Tongue (tissue), 3 donors: ENCODE data around the gene ACHE. TPM values are rescaled to one million over a fixed set of nuclear protein-coding genes. Genes with fewer than 3 reads are reported as not detected.
"Not testable (repeated sequence)": the region's sequence is repeated elsewhere in the genome, so short reads cannot be mapped to it uniquely, and the experiment has no call there.

Source experiments
- DNase-seq: peaks from one replicate; pipeline ENCODE4 v3.0.0-alpha.2; 2015
- small RNA-seq: library from RNA; depleted of rRNA; stranded (forward); fragments of <200 nt; gene quantifications from one replicate; pipeline ENCODE3, GENCODE V24; 2014; ENCODE audit warnings: low replicate concordance
- total RNA-seq: library from RNA; depleted of rRNA; stranded (reverse); fragments of >200 nt; gene quantifications from one replicate; pipeline ENCODE4 v1.2.3, GENCODE V29; 2014

The ACHE gene
- total RNA-seq, 1 donor from 2014 or later = 112 TPM

DNA sequence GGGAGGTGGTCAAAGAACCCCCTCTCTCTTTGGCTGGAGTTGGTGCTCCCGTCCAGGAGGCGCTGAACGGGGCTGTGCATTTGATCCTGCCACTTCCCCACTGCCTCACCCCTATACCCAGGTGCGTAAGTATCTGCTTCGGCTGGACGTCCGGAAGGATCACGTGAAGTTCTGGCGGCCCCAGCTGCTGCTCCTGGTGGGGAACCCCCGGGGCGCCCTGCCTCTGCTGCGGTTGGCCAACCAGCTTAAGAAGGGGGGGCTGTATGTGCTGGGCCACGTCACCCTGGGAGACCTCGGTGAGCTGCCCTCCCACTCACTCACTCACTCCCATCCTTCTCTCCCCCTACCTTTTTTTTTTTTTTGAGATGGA lies 34.1 kb downstream of the ACHE start:
- no peak for DNase-seq

DNA sequence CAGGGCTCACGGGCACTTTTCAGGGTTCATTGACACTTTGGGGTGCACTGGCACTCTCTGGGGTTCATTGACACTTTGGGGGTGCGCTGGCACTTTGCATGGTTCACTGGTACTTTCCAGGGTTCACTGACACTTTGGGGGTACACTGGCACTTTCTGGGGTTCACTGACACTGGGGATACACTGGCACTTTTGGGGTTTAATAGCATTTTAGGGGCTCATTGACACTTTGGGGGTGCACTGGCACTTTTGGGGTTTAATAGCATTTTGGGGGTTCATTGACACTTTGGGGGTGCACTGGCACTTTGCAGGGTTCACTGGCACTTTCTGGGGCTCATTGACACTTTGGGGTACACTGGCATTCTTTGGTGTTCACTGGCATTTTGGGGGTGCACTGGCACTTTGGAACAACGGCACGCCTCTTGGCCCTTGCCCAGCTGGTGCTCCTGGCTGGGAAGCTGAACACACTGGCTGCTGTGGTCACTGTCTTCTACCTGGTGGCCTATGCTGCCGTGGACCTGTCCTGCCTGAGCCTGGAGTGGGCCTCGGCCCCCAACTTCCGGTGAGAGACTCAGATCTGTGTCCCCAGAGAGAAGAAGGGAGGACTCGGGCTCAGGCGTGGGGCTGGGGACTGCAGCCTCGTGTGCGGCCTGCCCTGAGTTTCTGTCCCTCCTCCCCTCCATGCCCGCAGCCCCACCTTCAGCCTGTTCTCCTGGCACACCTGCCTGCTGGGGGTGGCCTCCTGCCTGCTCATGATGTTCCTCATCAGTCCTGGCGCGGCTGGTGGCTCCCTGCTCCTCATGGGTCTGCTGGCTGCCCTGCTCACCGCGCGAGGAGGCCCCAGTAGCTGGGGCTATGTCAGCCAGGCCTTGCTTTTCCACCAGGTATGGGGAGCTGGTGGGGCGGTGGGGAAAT lies 34.7 kb downstream of the ACHE start:
- no peak for DNase-seq

DNA sequence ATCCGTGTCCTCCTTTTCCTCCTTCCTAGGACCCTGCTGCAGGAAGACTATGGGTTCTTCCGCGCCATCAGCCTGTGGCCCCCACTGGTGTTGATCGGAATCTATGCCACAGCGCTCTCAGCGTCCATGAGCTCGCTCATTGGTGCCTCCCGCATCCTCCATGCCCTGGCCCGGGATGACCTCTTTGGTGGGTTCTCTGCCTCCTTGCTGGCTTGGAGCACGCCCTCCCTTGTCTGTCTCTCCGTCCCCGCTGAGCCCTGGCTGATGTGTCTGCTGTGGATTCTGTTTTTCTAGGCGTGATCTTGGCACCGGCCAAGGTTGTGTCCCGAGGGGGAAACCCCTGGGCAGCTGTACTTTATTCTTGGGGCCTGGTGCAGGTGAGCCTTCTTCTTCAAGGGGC lies 35.8 kb downstream of the ACHE start:
- DNase-seq = no peak

DNA sequence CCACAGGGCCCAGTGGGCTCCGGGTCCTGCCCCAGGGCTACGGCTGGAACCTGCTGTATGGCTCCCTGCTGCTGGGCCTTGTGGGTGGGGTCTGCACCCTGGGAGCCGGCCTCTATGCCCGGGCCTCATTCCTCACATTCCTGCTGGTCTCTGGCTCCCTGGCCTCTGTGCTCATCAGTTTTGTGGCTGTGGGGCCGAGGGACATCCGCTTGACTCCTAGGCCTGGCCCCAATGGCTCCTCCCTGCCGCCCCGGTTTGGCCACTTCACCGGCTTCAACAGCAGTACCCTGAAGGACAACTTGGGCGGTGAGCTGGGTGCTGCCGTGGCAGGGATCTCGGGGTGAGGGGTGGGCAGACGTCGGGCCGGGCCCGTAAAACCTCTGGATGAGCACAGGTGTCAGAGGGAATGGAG lies 38.8 kb downstream of the ACHE start:
- no peak for DNase-seq

DNA sequence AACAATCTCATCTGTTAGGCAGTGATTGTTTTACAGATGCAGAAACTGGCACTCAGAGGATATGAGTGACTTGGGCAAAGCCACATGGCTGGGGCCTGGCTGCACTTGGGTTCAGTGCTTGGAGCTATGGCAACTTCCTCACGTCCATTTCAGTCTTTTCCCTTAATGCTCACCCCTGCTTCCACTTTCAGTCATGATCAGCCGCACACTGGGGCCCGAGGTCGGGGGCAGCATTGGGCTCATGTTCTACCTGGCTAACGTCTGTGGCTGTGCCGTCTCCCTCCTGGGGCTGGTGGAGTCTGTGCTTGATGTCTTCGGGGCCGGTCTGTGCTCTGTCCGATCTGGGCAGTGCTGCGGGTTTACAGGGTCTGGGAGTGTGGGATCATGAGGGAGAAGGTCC lies 40.2 kb downstream of the ACHE start:
- no peak for DNase-seq

DNA sequence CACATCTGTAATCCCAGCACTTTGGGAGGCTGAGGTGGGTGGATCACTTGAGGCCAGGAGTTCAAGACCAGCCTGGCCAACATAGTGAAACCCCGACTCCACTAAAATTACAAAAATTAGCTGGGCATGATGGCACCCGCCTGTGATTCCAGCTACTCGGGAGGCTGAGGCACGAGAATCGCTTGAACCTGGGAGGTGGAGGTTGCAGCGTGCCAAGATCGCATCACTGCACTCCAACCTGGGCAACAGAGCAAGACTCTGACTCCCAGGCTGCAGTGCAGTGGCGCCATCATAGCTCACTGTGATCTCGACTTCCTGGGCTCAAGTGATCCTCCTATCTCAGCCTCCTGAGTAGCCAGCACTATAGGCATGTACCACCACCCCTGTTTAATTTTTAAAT lies 40.8 kb downstream of the ACHE start:
- not testable (repeated sequence) for DNase-seq

DNA sequence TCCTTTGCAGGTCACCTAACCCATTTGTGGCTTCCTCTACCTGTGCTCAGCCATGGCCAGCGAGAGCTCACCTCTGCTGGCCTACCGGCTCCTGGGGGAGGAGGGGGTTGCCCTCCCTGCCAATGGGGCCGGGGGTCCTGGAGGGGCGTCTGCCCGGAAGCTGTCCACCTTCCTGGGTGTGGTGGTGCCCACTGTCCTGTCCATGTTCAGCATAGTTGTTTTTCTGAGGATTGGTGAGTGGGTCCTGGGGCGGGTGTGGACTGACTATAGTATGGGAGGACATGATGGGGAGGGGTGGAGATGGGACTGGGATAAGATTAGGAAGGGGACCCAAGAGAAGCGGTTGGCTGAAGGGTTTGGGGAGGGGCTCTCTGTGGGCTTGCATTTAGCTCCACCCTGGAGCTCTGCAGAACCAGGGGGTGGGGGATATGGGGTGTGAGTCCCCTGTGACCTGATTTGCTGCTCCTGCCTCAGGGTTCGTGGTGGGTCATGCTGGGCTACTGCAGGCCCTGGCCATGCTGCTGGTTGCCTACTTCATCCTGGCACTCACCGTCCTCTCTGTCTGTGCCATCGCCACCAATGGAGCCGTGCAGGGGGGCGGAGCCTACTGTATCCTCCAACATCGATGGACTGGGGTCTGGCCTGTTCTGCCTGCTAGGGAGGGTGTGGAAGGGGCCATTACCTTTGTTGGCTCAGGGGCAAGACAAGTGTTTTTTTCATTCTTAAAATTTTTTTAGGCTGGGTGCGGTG lies 41.4 kb downstream of the ACHE start:
- no peak for DNase-seq

DNA sequence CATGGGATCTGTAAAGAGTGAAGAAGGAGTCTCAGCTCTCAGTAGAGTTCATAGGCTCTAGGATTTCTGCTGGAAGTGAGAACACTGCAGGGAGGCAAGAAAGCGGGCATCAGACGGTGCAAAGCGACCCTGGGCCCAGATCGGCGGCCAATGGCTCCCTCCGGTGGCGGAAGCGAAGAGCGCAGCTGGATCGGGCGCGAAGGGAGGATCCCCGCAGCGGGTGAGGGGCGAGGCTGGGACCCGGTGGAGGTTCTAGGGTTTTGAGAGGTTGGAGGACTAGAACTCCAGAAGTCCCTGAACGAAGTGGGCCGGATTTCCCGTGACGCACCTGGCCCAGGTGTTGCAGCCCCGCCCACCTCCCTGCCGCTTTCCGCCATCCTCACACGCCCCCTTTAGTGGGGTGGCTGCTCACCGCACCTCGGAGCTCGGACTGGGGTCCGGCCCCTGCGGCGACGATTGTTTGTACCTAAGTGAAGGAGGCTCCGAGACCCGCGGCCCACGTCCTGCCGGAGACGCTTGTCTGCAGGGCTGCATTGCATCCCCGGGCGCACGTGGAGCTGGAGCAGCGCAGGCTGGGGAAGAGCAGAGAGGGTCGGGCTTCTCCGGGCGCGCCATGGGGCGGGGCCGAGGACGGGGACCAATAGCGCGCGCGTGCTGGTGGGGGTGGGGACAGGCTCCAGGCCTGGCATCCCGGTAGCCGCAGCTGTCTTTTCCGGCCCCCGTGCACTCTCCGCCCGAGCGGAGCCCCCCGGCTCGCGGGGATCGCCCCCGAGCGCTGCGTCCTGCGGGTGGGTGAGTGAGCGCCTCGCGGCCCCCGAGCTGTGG lies 43.4 kb downstream of the ACHE start, which contains the start of gene SLC12A9:
TSS of gene SLC12A9 (plus strand) at position 666 of the 825 bp plus-strand sequence. CDS start 1,485 bp downstream, outside the sequence.
- DNase-seq = peak; percentile 97

DNA sequence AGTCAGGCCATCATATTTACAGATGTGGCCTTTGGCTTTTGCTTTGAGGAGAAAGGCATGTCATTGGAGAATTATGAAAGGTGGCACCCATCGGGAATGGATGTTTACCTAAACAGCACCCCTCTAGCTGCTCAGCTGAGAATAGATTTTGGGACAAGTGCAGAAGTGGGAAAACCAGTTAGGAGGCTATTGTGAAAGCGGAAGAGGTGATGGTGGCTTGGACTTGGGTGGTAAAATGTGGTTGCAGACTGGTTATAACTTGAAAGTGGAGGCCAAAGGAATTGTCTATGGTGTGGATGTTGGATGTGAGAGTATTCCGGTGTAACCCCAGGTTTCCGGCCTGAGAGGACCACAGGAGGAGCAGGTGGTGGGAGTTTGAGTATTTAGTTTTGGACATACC lies 48.3 kb downstream of the ACHE start:
- DNase-seq = no peak

DNA sequence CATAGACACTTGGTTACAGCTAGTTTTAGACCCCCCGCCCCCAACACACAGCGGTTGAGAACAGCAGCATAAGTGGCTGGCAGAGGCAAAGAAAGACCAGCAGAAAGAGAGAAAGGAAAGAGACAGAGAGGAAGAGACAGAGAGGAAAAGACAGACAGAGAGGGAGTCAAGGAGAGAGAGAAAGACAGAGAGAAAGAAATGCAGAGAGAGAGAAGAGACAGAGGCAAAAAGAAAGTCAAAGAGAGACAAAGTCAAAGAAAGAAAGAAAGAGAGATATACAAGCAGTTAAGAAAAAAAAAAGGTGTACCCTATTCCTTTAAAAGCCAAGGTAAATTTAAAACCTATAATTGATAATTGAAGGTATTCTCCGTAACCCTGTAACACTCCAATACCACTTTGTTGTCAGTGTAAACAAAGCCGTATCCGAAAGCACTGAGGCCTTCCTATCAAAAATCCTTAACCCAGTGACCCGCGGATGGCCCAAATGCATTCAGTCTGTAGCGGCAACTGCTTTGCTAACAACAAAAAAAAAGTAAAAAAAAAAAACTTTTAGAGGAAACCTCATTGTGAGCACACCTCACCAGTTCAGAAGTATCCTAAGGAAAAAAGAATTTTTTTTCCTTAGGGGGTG lies 55.1 kb downstream of the ACHE start:
- DNase-seq = no peak

Small RNA genes within 50 kb of the gene (small RNA-seq; reads per million reads assigned to genes)
- not detected for gene RN7SL549P
- gene RPS29P15 = not detected

Other genes with a start within 250 kb of the ACHE start
- gene ACTL6B, start 239.4 kb downstream of the ACHE start, total RNA-seq = not detected
- gene GNB2, start 222.1 kb downstream of the ACHE start, total RNA-seq = 87.1 TPM
- 28.2 TPM for gene GIGYF1, start 201.6 kb downstream of the ACHE start, total RNA-seq
- 23.1 TPM for gene POP7, start 189.8 kb downstream of the ACHE start, total RNA-seq
- not detected for gene EPO, start 175.4 kb downstream of the ACHE start, total RNA-seq
- not detected for gene ZAN, start 162.3 kb downstream of the ACHE start, total RNA-seq
- gene EPHB4, start 68.4 kb downstream of the ACHE start, total RNA-seq = 49.1 TPM
- 14.2 TPM for gene SLC12A9, start 43.2 kb downstream of the ACHE start, total RNA-seq
- 38.6 TPM for gene TRIP6, start 28.5 kb downstream of the ACHE start, total RNA-seq
- 54.8 TPM for gene SRRT, start 20.8 kb downstream of the ACHE start, total RNA-seq
- 2.7 TPM for gene UFSP1, start 6.2 kb downstream of the ACHE start, total RNA-seq
- gene MUC3A, start 53.6 kb upstream of the ACHE start, total RNA-seq = not detected
- not detected for gene MUC12, start 73.7 kb upstream of the ACHE start, total RNA-seq
- gene MUC17, start 124.2 kb upstream of the ACHE start, total RNA-seq = not detected
- gene TRIM56, start 189.6 kb upstream of the ACHE start, total RNA-seq = 11.9 TPM
- gene SERPINE1, start 231.2 kb upstream of the ACHE start, total RNA-seq = 5.4 TPM